GM18520 (cell line): ENCODE results near the gene BTBD7.

ENCODE experiments used
- ATAC-seq: cut with Tn5 transposase; IDR thresholded peaks from one replicate; pipeline ENCODE4 v1.9.1; 2021; ENCODE audit not compliant: unreplicated experiment

BTBD7 gene

DNA sequence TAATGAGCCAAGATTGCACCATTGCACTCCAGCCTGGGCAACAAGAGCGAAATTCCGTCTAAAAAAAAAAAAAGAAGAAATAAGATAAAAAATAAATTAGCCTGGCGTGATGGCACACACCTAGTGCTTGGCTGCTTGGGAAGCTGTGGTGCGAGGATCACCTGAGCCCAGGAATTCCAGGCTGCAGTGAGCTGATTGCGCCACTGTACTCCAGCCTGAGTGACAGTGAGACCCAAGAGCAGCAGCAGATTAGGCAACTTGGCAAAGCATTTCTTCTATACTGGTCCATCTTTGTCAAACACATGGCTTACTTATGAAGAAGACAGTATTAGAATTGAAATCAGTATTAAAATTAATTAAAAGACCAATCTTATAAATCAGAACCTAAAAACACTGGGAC, 132.3 kb downstream of the BTBD7 start:
- ATAC-seq, result no peak

DNA sequence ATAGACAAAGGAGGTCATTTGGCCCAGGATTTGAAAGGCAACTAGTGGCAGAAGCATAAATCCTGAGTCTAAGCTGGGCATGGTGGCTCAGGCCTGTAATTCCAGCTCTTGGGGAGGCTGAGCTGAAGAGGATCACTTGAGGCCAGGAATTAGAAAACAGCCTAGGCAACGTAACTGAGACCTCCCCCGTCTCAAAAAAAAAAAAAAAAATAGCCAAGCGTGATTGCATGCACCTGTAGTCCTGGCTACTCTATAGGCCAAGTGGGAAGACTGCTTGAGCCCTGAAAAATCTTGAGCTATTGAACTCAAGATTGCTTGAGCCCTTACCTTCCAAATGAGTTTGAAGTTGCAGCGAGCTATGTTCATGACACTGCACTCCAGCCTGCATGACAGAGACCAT, 133.8 kb downstream of the BTBD7 start:
- no peak for ATAC-seq

DNA sequence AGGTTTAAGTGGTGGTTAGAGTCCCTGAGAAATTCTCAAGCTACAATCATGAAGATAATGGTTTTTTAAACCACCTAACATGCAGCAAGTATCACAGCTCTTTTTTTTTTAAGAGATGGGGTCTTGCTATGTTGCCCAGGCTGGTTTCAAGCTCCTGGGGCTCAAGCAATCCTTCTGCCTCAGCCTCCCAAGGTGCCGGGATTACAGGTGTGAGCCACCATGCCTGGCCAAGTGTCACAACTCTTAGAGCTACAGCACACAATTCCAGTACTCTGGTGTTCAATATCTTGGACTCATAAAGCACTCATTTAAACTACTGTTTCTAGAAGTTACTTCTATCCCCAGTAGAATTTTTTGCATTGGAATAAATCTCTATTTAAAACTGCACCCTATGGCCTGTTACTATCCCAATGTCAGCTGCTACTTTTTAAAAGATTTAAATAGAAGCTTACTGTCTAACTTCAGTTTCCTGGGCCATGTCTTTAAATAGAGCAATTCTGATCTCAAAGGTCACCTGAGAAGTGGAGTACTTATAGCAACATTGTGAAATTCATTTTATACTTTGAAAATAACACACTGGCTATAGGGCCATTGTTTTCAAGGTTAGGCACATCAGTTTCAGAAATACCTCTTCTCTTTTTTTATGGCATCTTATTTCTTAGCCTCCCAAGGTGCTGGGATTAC, 137.4 kb downstream of the BTBD7 start:
- no peak for ATAC-seq
